Lower leg skin (tissue), 4 donors: ENCODE data around the gene VPREB3. TPM values are rescaled to one million over a fixed set of nuclear protein-coding genes. Genes with fewer than 3 reads are reported as not detected.
"Not testable (repeated sequence)": the region's sequence is repeated elsewhere in the genome, so short reads cannot be mapped to it uniquely, and the experiment has no call there.

ENCODE experiments used
- DNase-seq, 2 donors: peaks; one replicate each; pipeline ENCODE4 v3.0.0-alpha.2; 2019; ENCODE audit warnings: low spot score in 2 of 2
- H3K4me3 ChIP-seq: fragments of 200-600 bp; sonication (generic); 2 replicates; pipeline ENCODE4 v1.5.1; 2017; ENCODE audit warnings: mild to moderate bottlenecking, low read depth; ENCODE audit not compliant: poor library complexity, severe bottlenecking
- CTCF ChIP-seq, 3 donors: fragments of 450-650 bp; IDR thresholded peaks; one replicate each; pipeline ENCODE4 v1.5.1; 2016; ENCODE audit warnings: antibody characterized with exemption in 3 of 3, mild to moderate bottlenecking in 3 of 3, moderate library complexity in 2 of 3
- POLR2A ChIP-seq, 2 donors: fragments of 450-650 bp; IDR thresholded peaks; one replicate each; pipeline ENCODE4 v1.6.1; 2016 to 2017; ENCODE audit warnings: antibody characterized with exemption in 2 of 2, mild to moderate bottlenecking in 1 of 2, moderate library complexity in 1 of 2
- WGBS, 2 donors: methylation state at CpG; one replicate each; pipeline ENCODE4 v1.1.5; 2018; 5-methylcytosine and 5-hydroxymethylcytosine counted together
- intact Hi-C: fragments of 100-400 bp; cut with DNase I; formaldehyde crosslinking; loops from one replicate; pipeline ENCODE4 v1.15.0; 2023; ENCODE audit warnings: low total_unique reads
- total RNA-seq, 4 donors: library from RNA; depleted of rRNA; stranded (reverse); fragments of >200 nt; gene quantifications; one replicate each; pipeline ENCODE4 v1.1.0, GENCODE V29; 2016

The VPREB3 gene
- total RNA-seq, 4 donors from 2014 or later, result not detected

- 72 to 76% methylated on average over 5 to 7 of the region's 7 CpGs for WGBS, 2 donors
- no peak for DNase-seq
- no peak overlapping the region for H3K4me3 ChIP-seq
- TF ChIP-seq CTCF (IDR thresholded peaks at IDR 0.05), result no peak
- intact Hi-C loops, result no loop called here
Measured at GRCh38 chr22:23742505-23743264, 11.5 kb downstream of the VPREB3 start.

GRCh38 chr22:23737696-23738095 is 16.5 kb downstream of the VPREB3 start:
- no peak overlapping the region for H3K4me3 ChIP-seq
- no peak for TF ChIP-seq CTCF (IDR thresholded peaks at IDR 0.05)
- TF ChIP-seq POLR2A (IDR thresholded peaks at IDR 0.05), result no peak
- intact Hi-C loops, result no loop called here
- DNase-seq, result no peak

- WGBS, 2 donors, result 72 to 78% methylated on average over 4 of the region's 4 CpGs
- H3K4me3 ChIP-seq, DNase-seq, intact Hi-C loops: not testable (repeated sequence)
Measured at GRCh38 chr22:23728108-23728507, 26.1 kb downstream of the VPREB3 start.

GRCh38 chr22:23722724-23723123 is 31.5 kb downstream of the VPREB3 start:
- WGBS, 2 donors, result 90 to 95% methylated on average over 2 of the region's 2 CpGs
- DNase-seq, result no peak
- TF ChIP-seq POLR2A (IDR thresholded peaks at IDR 0.05) (no peak), CTCF (IDR thresholded peaks at IDR 0.05) (no peak)
- no peak overlapping the region for H3K4me3 ChIP-seq
- intact Hi-C loops, result no loop called here

GRCh38 chr22:23722160-23722559 is 32.1 kb downstream of the VPREB3 start:
- no peak for DNase-seq
- no peak overlapping the region for H3K4me3 ChIP-seq
- TF ChIP-seq CTCF (IDR thresholded peaks at IDR 0.05), result no peak
- no peak for TF ChIP-seq POLR2A (IDR thresholded peaks at IDR 0.05)
- intact Hi-C loops, result no loop called here
- WGBS, 2 donors, result 61 to 87% methylated on average over 4 of the region's 4 CpGs

- no peak for DNase-seq
- 77 to 82% methylated on average over 6 of the region's 6 CpGs for WGBS, 2 donors
- H3K4me3 ChIP-seq, result no peak overlapping the region
- TF ChIP-seq CTCF (IDR thresholded peaks at IDR 0.05) (no peak), POLR2A (IDR thresholded peaks at IDR 0.05) (no peak)
- intact Hi-C loops, result no loop called here
Measured at GRCh38 chr22:23720855-23721254, 33.4 kb downstream of the VPREB3 start.
